Hindlimb muscle (tissue), 1 donor: Measurements from ENCODE around the gene RNASE13. TPM values are rescaled to one million over a fixed set of nuclear protein-coding genes. Genes with fewer than 3 reads are reported as not detected.
A peak's percentile ranks its signal among the peaks of the same experiment; 100 is the strongest.
"Not testable (repeated sequence)": the region's sequence is repeated elsewhere in the genome, so short reads cannot be mapped to it uniquely, and the experiment has no call there.

Source experiments
- DNase-seq: peaks from one replicate; pipeline ENCODE4 v3.0.0-alpha.2; 2013
- polyA plus RNA-seq: library from polyadenylated mRNA; unstranded; fragments of 120-200 nt; gene quantifications from one replicate; pipeline ENCODE4 v1.2.1, GENCODE V29; 2013; ENCODE audit not compliant: insufficient read length

The RNASE13 gene
- polyA plus RNA-seq, 1 donor = 0.21 TPM

- no peak for DNase-seq
These were observed 15.2 kb downstream of the RNASE13 start for GRCh38 chr14:21019366-21019765.

- DNase-seq = no peak
These were observed 15.8 kb downstream of the RNASE13 start for GRCh38 chr14:21018781-21019180.

GRCh38 chr14:21018286-21018685, 16.3 kb downstream of the RNASE13 start:
- DNase-seq = no peak

- DNase-seq = no peak
These were observed 16.9 kb downstream of the RNASE13 start for GRCh38 chr14:21017528-21018245.

- no peak for DNase-seq
These were observed 18.0 kb downstream of the RNASE13 start for GRCh38 chr14:21016413-21017190.

DNA sequence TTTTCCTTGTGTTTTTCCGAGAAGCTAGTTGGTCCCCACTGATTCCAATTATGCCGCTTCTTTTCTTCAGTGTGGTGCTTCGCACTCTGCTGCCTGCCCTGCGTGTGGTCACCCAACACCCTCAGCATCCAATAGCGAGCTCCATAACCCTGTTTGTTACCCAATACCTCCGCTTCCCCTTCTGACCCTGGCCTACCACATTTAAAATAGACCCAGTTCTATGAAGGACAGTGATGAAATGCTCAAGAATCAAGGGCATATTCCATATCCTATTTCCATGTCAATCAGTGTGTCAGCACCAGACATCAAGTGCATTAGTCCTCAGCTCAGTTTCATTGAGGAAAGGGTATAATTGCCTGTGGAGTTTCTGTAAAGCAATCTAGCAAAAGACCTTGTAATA, 19.3 kb downstream of the RNASE13 start:
- DNase-seq = no peak

- DNase-seq = peak; percentile 88
These were observed 19.8 kb downstream of the RNASE13 start for GRCh38 chr14:21014761-21015190.

GRCh38 chr14:21011136-21011535, 23.5 kb downstream of the RNASE13 start:
- no peak for DNase-seq

DNA sequence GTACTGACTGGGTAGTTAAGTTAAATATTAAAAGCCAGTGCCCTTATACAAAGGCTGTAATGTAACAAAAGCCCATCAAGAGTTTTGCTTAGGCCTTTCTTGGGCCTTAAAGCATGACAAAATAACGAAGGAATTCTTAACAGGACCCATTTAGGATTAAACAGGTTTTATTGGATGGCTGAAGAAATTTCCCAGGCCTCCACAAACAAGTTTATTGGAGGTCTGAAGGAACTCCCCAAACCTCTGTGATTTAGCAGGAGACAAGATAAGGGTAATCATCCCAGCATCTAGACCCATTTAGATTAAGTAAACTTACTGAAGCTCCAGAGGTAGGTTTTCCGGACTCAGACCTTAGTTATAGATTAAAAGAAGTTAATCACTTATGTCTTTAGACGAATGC, 24.9 kb downstream of the RNASE13 start:
- DNase-seq = not testable (repeated sequence)

DNA sequence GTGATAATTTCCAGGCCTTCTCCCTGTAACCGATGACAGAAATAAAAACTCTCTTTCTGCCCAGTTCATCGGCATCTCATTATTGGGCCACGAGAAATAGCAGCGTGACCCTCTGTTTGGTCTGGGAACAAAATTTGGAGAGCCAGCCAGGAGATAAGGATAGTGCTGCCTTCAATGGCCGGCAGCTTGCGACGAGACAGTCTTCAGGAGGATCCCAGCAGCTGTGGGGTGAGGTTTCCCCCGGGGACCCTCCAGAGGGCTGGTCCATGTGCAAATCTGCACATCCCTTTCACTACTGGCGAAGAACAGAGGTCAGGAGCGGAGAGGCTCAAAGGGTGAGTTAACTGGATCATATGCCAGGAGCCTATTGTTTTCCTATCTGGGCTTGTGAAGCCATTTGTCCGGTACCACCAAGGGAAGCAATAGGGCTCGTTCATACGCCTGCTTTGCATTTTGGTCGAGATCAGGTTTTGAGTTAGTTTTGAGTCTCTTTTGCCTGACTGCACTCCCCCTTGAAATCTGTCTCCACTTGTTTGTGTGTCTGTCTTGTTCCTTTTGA, 30.7 kb downstream of the RNASE13 start:
- DNase-seq = no peak

- no peak for DNase-seq
These were observed 33.4 kb downstream of the RNASE13 start for GRCh38 chr14:21001218-21001617.

- DNase-seq = no peak
These were observed 35.0 kb downstream of the RNASE13 start for GRCh38 chr14:20999591-20999990.

GRCh38 chr14:20998674-20999366, 35.8 kb downstream of the RNASE13 start, which contains the start of gene SLC39A2:
Gene SLC39A2, plus strand, starts transcription at chr14:20999293. Its CDS starts 154 bp downstream, at chr14:20999447.
- DNase-seq = no peak

GRCh38 chr14:20998139-20998538, 36.5 kb downstream of the RNASE13 start:
- no peak for DNase-seq

- DNase-seq = no peak
These were observed 37.0 kb downstream of the RNASE13 start for GRCh38 chr14:20997564-20997963.

DNA sequence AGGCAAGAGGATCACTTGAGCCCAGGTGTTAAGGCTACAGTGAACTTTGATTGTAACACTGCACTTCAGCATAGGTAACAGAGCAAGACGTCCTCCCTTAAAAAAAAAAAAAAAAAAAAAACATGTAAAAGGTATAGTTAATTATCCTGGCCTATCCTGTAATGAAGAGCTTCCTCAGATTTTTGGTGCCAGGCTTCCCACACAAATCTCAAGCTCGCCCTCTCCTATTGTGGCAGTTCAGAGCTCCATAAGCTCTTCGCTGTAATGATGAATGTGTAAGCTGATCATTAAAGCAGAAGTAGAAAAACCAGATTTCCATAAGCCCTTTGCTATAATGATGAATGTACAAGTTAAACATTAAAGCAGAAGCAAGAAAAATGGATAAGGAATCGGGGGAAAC, 37.5 kb downstream of the RNASE13 start:
- DNase-seq = no peak

DNA sequence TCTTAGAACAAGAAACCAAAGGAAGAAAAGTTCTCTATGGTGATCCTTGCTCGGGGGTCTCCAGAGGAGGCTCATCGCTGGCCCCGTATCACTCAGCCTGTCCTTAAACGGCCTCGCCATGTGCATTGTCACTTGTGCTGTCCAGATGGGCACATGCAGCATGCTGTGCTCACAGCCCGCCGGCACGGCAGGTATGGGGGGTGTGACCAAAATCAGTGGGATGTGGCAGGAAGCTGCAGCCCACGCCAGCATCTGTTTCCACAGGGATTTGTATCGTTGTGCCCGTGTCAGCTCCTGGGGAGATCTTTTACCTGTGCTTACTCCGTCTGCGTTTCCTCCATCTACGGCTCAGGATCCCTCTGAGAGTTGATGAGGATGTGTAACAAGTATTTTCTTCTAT, 38.1 kb downstream of the RNASE13 start:
- no peak for DNase-seq

DNA sequence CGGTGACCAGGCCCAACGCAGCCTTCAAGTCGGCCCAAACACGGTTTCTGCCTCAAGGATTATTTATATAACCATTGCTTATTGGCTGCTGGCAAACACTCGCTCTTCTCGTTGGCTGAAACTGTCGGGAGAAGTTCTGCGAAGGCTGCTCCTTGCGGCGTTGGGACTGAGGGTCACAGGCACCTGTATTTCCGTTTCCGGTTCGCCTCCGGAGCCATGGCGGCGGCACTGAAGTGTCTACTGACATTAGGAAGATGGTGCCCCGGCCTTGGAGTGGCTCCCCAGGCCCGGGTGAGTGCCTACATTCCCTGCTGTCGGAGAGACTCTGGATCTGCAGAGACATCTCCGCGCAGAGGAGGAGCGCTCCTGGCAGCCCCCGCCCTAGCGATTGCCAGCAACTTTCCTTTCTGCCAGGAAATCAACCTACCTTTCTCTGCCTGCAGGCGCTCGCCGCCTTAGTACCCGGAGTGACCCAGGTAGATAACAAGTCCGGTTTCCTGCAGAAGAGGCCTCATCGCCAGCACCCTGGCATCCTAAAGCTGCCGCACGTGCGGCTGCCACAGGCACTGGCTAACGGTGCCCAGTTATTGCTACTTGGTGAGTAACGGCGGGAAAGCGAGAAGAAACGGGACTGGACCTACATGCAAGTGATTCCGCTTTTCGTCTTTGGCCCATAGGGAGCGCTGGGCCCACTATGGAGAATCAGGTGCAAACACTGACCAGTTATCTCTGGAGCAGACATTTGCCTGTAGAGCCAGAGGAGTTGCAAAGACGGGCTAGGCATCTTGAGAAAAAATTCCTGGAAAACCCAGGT, 44.6 kb downstream of the RNASE13 start, which contains the start of gene METTL17:
Gene METTL17 (plus strand): TSS at position 194 of the 814 bp plus-strand sequence. CDS start 23 bp downstream, at position 217.
- DNase-seq = peak; percentile 92

- DNase-seq = no peak
These were observed 45.2 kb downstream of the RNASE13 start for GRCh38 chr14:20989471-20989786.

- DNase-seq = no peak
These were observed 45.7 kb downstream of the RNASE13 start for GRCh38 chr14:20988717-20989470.

- DNase-seq = no peak
These were observed 47.8 kb downstream of the RNASE13 start for GRCh38 chr14:20986811-20987210.
